MM.1S (cell line): ENCODE data around the gene MAP2K7.

Source experiments
- DNase-seq: peaks from one replicate; pipeline ENCODE4 v3.0.0-alpha.2; 2015
- H2AFZ ChIP-seq: fragments of 300-600 bp; sonication (generic); 2 replicates; pipeline ENCODE4 v1.6.0; 2016; ENCODE audit warnings: antibody characterized with exemption, low read length
- H3F3A ChIP-seq: fragments of 300-600 bp; sonication (generic); 2 replicates; pipeline ENCODE4 v1.6.1; 2016; ENCODE audit warnings: mild to moderate bottlenecking, antibody characterized with exemption, low read length, moderate library complexity, mixed read lengths; ENCODE audit not compliant: insufficient read depth
- H3K27ac ChIP-seq: fragments of 300-600 bp; sonication (generic); 2 replicates; pipeline ENCODE4 v1.5.1; 2016; ENCODE audit warnings: mild to moderate bottlenecking, low read length
- H3K27me3 ChIP-seq: fragments of 300-600 bp; sonication (generic); replicated peaks from 2 replicates; pipeline ENCODE4 v1.6.0; 2016; ENCODE audit warnings: low read length; ENCODE audit not compliant: insufficient read depth
- H3K36me3 ChIP-seq: fragments of 300-600 bp; sonication (generic); replicated peaks from 2 replicates; pipeline ENCODE4 v1.6.1; 2016; ENCODE audit warnings: mild to moderate bottlenecking, low read length, mixed read lengths; ENCODE audit not compliant: insufficient read depth
- H3K4me1 ChIP-seq: fragments of 300-600 bp; sonication (generic); 2 replicates; pipeline ENCODE4 v1.6.1; 2016; ENCODE audit warnings: low read length, mixed read lengths
- H3K4me2 ChIP-seq: fragments of 300-600 bp; sonication (generic); 2 replicates; pipeline ENCODE4 v1.6.0; 2016; ENCODE audit warnings: low read depth, low read length
- H3K4me3 ChIP-seq: fragments of 300-600 bp; sonication (generic); 2 replicates; pipeline ENCODE4 v1.5.1; 2016; ENCODE audit warnings: low read length, mixed read lengths
- H3K79me2 ChIP-seq: fragments of 300-600 bp; sonication (generic); 2 replicates; pipeline ENCODE4 v1.6.1; 2016; ENCODE audit warnings: mixed run types, low read length, mixed read lengths
- H3K9ac ChIP-seq: fragments of 300-600 bp; sonication (generic); 2 replicates; pipeline ENCODE4 v1.6.1; 2016; ENCODE audit warnings: low read length, mixed read lengths
- H3K9me2 ChIP-seq: fragments of 300-600 bp; sonication (generic); replicated peaks from 2 replicates; pipeline ENCODE4 v1.6.1; 2016; ENCODE audit warnings: mild to moderate bottlenecking, low read length, mixed read lengths; ENCODE audit not compliant: insufficient read depth
- H3K9me3 ChIP-seq: fragments of 300-600 bp; sonication (generic); replicated peaks from 2 replicates; pipeline ENCODE4 v1.6.1; 2016; ENCODE audit warnings: mild to moderate bottlenecking, low read length, mixed read lengths; ENCODE audit not compliant: insufficient read depth
- H4K20me1 ChIP-seq: fragments of 300-600 bp; sonication (generic); 2 replicates; pipeline ENCODE4 v1.6.1; 2016; ENCODE audit warnings: mild to moderate bottlenecking, low read length, moderate library complexity, mixed read lengths; ENCODE audit not compliant: insufficient read depth
- EZH2 ChIP-seq: fragments of 300-600 bp; sonication (generic); optimal IDR thresholded peaks from 2 replicates; pipeline ENCODE3; 2017; ENCODE audit warnings: low read depth, mild to moderate bottlenecking, antibody characterized with exemption, low read length, mixed read lengths
- EZH2phosphoT487 ChIP-seq: fragments of 300-600 bp; sonication (generic); IDR thresholded peaks from 2 replicates; pipeline ENCODE4 v1.6.1; 2018; ENCODE audit warnings: antibody characterized with exemption, low read length
- TF ChIP-seq, protein P1 (sequence below): fragments of 300-600 bp; sonication (generic); IDR thresholded peaks from 2 replicates; pipeline ENCODE4 v1.5.1; 2016; ENCODE audit warnings: antibody characterized with exemption, low read length, mixed read lengths

The MAP2K7 gene

DNA sequence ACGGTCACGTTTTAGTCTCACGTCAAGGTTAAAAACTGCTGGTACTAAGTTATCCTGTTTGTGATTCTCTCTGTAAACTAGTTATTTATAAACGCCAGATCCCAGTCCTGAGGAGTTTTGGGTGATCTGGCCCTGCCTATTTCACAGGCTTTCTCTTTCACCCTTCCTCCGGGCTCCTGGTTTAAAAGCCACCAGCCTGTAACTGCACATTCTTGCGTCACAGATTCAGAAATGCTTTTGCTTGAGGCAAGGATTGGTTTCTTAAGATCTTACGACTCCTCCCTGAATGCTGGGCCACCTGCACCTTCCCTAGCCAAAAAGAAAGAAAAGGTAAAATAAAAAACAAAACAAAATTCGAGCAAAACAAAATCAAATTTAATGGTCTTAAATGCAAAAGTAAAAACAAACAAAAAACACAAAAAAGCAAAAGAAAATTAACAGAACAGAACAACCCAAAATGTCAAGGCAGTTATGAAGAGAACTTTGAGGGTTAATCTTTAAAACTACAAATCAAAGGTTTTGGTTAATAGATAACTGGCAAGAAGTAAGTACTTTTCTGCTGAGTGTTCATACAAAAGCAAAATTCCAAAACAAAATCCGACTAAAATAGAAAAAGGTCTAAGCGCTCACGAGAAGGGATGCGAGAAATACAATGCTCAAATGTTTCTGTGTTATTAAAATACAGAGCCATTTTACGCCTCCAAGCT is 58.4 kb downstream of the MAP2K7 start:
- Histone ChIP-seq H3K27ac (no peak overlapping the region), H3K4me1 (no peaks in the 10 kb centered on the region), H3K79me2 (no peaks in the 10 kb centered on the region), H2AFZ (no peak overlapping the region), H3F3A (no peaks in the 10 kb centered on the region), H3K36me3 (no peaks in the 10 kb centered on the region), H3K4me3 (no peak overlapping the region), H3K9ac (no peak overlapping the region), H3K27me3 (no peaks in the 10 kb centered on the region), H4K20me1 (no peaks in the 10 kb centered on the region), H3K9me3 (no peaks in the 10 kb centered on the region), H3K4me2 (no peak overlapping the region), H3K9me2 (no peaks in the 10 kb centered on the region)
- TF ChIP-seq EZH2phosphoT487 (no peak), EZH2 (no peak)
- TF ChIP-seq, protein P1, sequence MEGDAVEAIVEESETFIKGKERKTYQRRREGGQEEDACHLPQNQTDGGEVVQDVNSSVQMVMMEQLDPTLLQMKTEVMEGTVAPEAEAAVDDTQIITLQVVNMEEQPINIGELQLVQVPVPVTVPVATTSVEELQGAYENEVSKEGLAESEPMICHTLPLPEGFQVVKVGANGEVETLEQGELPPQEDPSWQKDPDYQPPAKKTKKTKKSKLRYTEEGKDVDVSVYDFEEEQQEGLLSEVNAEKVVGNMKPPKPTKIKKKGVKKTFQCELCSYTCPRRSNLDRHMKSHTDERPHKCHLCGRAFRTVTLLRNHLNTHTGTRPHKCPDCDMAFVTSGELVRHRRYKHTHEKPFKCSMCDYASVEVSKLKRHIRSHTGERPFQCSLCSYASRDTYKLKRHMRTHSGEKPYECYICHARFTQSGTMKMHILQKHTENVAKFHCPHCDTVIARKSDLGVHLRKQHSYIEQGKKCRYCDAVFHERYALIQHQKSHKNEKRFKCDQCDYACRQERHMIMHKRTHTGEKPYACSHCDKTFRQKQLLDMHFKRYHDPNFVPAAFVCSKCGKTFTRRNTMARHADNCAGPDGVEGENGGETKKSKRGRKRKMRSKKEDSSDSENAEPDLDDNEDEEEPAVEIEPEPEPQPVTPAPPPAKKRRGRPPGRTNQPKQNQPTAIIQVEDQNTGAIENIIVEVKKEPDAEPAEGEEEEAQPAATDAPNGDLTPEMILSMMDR = no peak
- DNase-seq = no peak

- Histone ChIP-seq H3F3A (no peaks in the 10 kb centered on the region), H3K27ac (no peak overlapping the region), H3K9me3 (no peaks in the 10 kb centered on the region), H3K79me2 (no peaks in the 10 kb centered on the region), H3K4me2 (no peak overlapping the region), H3K4me1 (no peaks in the 10 kb centered on the region), H4K20me1 (no peaks in the 10 kb centered on the region), H3K36me3 (peaks cover 6% of the 10 kb centered on the region; the same call in 1 of the 2 replicates), H3K9me2 (no peaks in the 10 kb centered on the region), H3K27me3 (no peaks in the 10 kb centered on the region), H3K4me3 (no peak overlapping the region), H2AFZ (no peak overlapping the region), H3K9ac (no peak overlapping the region)
- no peak for DNase-seq
- TF ChIP-seq EZH2phosphoT487 = no peak
- no peak for TF ChIP-seq EZH2
- TF ChIP-seq, protein P1 = no peak
Observed at GRCh38 chr19:7962644-7963268, 59.1 kb downstream of the MAP2K7 start.

GRCh38 chr19:7963566-7963965 is 59.9 kb downstream of the MAP2K7 start:
- no peak overlapping the region for H2AFZ ChIP-seq

More at GRCh38 chr19:7963566-7963965, 59.9 kb downstream of the MAP2K7 start:
- Histone ChIP-seq H3K4me1 (no peaks in the 10 kb centered on the region), H4K20me1 (no peaks in the 10 kb centered on the region), H3K9me2 (no peaks in the 10 kb centered on the region), H3K4me2 (no peak overlapping the region), H3K79me2 (no peaks in the 10 kb centered on the region), H3K27me3 (no peaks in the 10 kb centered on the region), H3K9ac (no peak overlapping the region), H3F3A (no peaks in the 10 kb centered on the region), H3K36me3 (peaks cover 6% of the 10 kb centered on the region; the same call in 1 of the 2 replicates), H3K27ac (no peak overlapping the region), H3K9me3 (no peaks in the 10 kb centered on the region), H3K4me3 (no peak overlapping the region)
- no peak for DNase-seq
- no peak for TF ChIP-seq EZH2
- TF ChIP-seq EZH2phosphoT487 = no peak
- TF ChIP-seq, protein P1 = no peak
